IMR-90 (cell line): ENCODE data around the gene PIP4K2A. TPM values are rescaled to one million over a fixed set of nuclear protein-coding genes. Genes with fewer than 3 reads are reported as not detected.

Experiments
- ATAC-seq: fragments of 200-7000 bp; cut with Tn5 transposase; 2 replicates; pipeline ENCODE4 v1.9.1; 2020; ENCODE audit warnings: low read depth, mild to moderate bottlenecking, moderate library complexity
- BruUV-seq: library from RNA; stranded (reverse); fragments of 400-500 nt; replicated peaks from 2 replicates; lab custom pipeline; 2021; lab: Mats Ljungman, UMichigan
- CTCF ChIA-PET: fragments of 300-600 bp; formaldehyde crosslinking; extraction: SDS; loops from one replicate; lab custom pipeline; 2021; ENCODE audit warnings: antibody characterized with exemption; lab: Yijun Ruan, JAX
- POLR2A ChIA-PET: fragments of 300-600 bp; sonication (Branson Sonifier 250); formaldehyde crosslinking; loops from one replicate; lab custom pipeline; 2022; ENCODE audit warnings: antibody characterized with exemption; ENCODE audit not compliant: unreplicated experiment; lab: Charles Lee
- DNase-seq: peaks from one replicate; pipeline ENCODE4 v3.0.0; 2013
- H2AFZ ChIP-seq: replicated peaks from 2 replicates; pipeline ENCODE3; 2013; ENCODE audit warnings: low read length, mild to moderate bottlenecking; ENCODE audit not compliant: poor library complexity
- H2AK5ac ChIP-seq: 2 replicates; pipeline ENCODE4 v1.6.1; 2013; ENCODE audit warnings: low read depth, low read length, inconsistent platforms
- H2AK9ac ChIP-seq: replicated peaks from 2 replicates; pipeline ENCODE3; 2013; ENCODE audit warnings: mild to moderate bottlenecking, low read depth, low read length, moderate library complexity; ENCODE audit not compliant: poor library complexity
- H2BK120ac ChIP-seq: 2 replicates; pipeline ENCODE4 v1.6.1; 2013; ENCODE audit warnings: low read depth, low read length, inconsistent platforms
- H2BK15ac ChIP-seq: 3 replicates; pipeline ENCODE4 v1.6.1; 2013; ENCODE audit warnings: low read depth, low read length, inconsistent platforms
- H2BK20ac ChIP-seq: 2 replicates; pipeline ENCODE4 v1.6.1; 2013; ENCODE audit warnings: low read depth, mild to moderate bottlenecking, inconsistent platforms, low read length, moderate library complexity
- H2BK5ac ChIP-seq: 2 replicates; pipeline ENCODE4 v1.6.1; 2013; ENCODE audit warnings: mild to moderate bottlenecking, low read depth, low read length, inconsistent platforms; ENCODE audit not compliant: poor library complexity, severe bottlenecking
- H3K14ac ChIP-seq: replicated peaks from 2 replicates; pipeline ENCODE4 v1.6.1; 2013; ENCODE audit warnings: low read depth, low read length, inconsistent platforms
- H3K18ac ChIP-seq: 2 replicates; pipeline ENCODE4 v1.6.1; 2013; ENCODE audit warnings: low read depth, low read length, control low read depth
- H3K23ac ChIP-seq: 2 replicates; pipeline ENCODE4 v1.6.1; 2013; ENCODE audit warnings: low read depth, low read length, inconsistent platforms
- H3K27ac ChIP-seq: 2 replicates; pipeline ENCODE4 v1.5.1; 2013; ENCODE audit warnings: mild to moderate bottlenecking, control low read depth, low read length; ENCODE audit not compliant: insufficient read depth
- H3K27me3 ChIP-seq: 2 replicates; pipeline ENCODE4 v1.6.1; 2013; ENCODE audit warnings: low read length; ENCODE audit not compliant: control insufficient read depth, insufficient read depth
- H3K36me3 ChIP-seq: 2 replicates; pipeline ENCODE4 v1.6.1; 2013; ENCODE audit warnings: low read length, mixed read lengths; ENCODE audit not compliant: control insufficient read depth, insufficient read depth
- H3K4ac ChIP-seq: 2 replicates; pipeline ENCODE4 v1.6.1; 2013; ENCODE audit warnings: low read depth, low read length, inconsistent platforms
- H3K4me1 ChIP-seq: 2 replicates; pipeline ENCODE4 v1.6.1; 2013; ENCODE audit warnings: low read length, mixed read lengths; ENCODE audit not compliant: control insufficient read depth, insufficient read depth
- H3K4me2 ChIP-seq: 2 replicates; pipeline ENCODE4 v1.6.1; 2013; ENCODE audit warnings: low read depth, mild to moderate bottlenecking, control low read depth, low read length, moderate library complexity
- H3K4me3 ChIP-seq: 2 replicates; pipeline ENCODE4 v1.5.1; 2013; ENCODE audit warnings: low read depth, mild to moderate bottlenecking, control low read depth, low read length, moderate library complexity; ENCODE audit not compliant: insufficient read depth
- H3K56ac ChIP-seq: 2 replicates; pipeline ENCODE4 v1.6.1; 2013; ENCODE audit warnings: low read length, inconsistent platforms; ENCODE audit not compliant: insufficient read depth; ENCODE audit errors: extremely low read depth
- H3K79me1 ChIP-seq, 2 experiments: 2 replicates each; pipeline ENCODE4 v1.6.1; 2013; ENCODE audit warnings: low read length in 2 of 2, inconsistent platforms in 1 of 2, low read depth in 1 of 2
- H3K9ac ChIP-seq: 2 replicates; pipeline ENCODE4 v1.6.1; 2013; ENCODE audit warnings: low read depth, low read length, control low read depth
- H3K9me1 ChIP-seq: 2 replicates; pipeline ENCODE4 v1.6.1; 2013; ENCODE audit warnings: low read length, inconsistent platforms; ENCODE audit not compliant: insufficient read depth
- H3K9me3 ChIP-seq: 2 replicates; pipeline ENCODE4 v1.6.1; 2013; ENCODE audit warnings: low read length; ENCODE audit not compliant: control insufficient read depth, insufficient read depth
- H4K20me1 ChIP-seq: 2 replicates; pipeline ENCODE4 v1.6.1; 2013; ENCODE audit warnings: low read length, inconsistent platforms; ENCODE audit not compliant: insufficient read depth
- H4K5ac ChIP-seq: 2 replicates; pipeline ENCODE4 v1.6.1; 2013; ENCODE audit warnings: mild to moderate bottlenecking, low read depth, low read length, control low read depth
- H4K8ac ChIP-seq, 2 experiments: 2 replicates each; pipeline ENCODE4 v1.6.1; 2013; ENCODE audit warnings: low read depth in 2 of 2, low read length in 2 of 2, control low read depth in 1 of 2, inconsistent platforms in 1 of 2
- H4K91ac ChIP-seq: 2 replicates; pipeline ENCODE4 v1.6.1; 2013; ENCODE audit warnings: low read depth, low read length, inconsistent platforms; ENCODE audit not compliant: insufficient read depth
- BHLHE40 ChIP-seq: fragments of 150-350 bp; IDR thresholded peaks from 2 replicates; pipeline ENCODE4 v1.6.1; 2016; ENCODE audit warnings: mild to moderate bottlenecking, low read depth, low read length
- CEBPB ChIP-seq: IDR thresholded peaks from 2 replicates; pipeline ENCODE4 v1.6.1; 2012; ENCODE audit warnings: low read depth, low read length, improper control_type of control experiment
- CHD1 ChIP-seq: IDR thresholded peaks from 2 replicates; pipeline ENCODE4 v1.6.1; 2012; ENCODE audit warnings: low read depth, low read length, improper control_type of control experiment
- CTCF ChIP-seq: conservative IDR thresholded peaks from 2 replicates; pipeline ENCODE4 v1.5.1; 2012; ENCODE audit warnings: mild to moderate bottlenecking, low read depth, low read length, improper control_type of control experiment
- ELK1 ChIP-seq: fragments of 150-350 bp; IDR thresholded peaks from 2 replicates; pipeline ENCODE4 v1.6.1; 2016; ENCODE audit warnings: low read depth, mild to moderate bottlenecking, low read length, moderate library complexity, borderline replicate concordance
- FOS ChIP-seq: fragments of 150-350 bp; IDR thresholded peaks from 2 replicates; pipeline ENCODE4 v1.6.1; 2016; ENCODE audit warnings: low read depth, low read length
- MAFK ChIP-seq: IDR thresholded peaks from 2 replicates; pipeline ENCODE4 v1.6.1; 2012; ENCODE audit warnings: low read depth, low read length, improper control_type of control experiment
- MAZ ChIP-seq: IDR thresholded peaks from 2 replicates; pipeline ENCODE4 v1.6.1; 2012; ENCODE audit warnings: low read depth, mild to moderate bottlenecking, low read length, improper control_type of control experiment, moderate library complexity, borderline replicate concordance
- MXI1 ChIP-seq: IDR thresholded peaks from 2 replicates; pipeline ENCODE4 v1.6.1; 2012; ENCODE audit warnings: low read depth, mild to moderate bottlenecking, low read length, moderate library complexity, borderline replicate concordance
- NFE2L2 ChIP-seq: fragments of 150-350 bp; IDR thresholded peaks from 2 replicates; pipeline ENCODE4 v1.6.1; 2016; ENCODE audit warnings: low read depth, mild to moderate bottlenecking, low read length
- POLR2A ChIP-seq: IDR thresholded peaks from 2 replicates; pipeline ENCODE4 v1.6.1; 2012; ENCODE audit warnings: mild to moderate bottlenecking, low read depth, low read length
- RAD21 ChIP-seq: IDR thresholded peaks from 2 replicates; pipeline ENCODE4 v1.6.1; 2012; ENCODE audit warnings: low read length, improper control_type of control experiment
- RCOR1 ChIP-seq: IDR thresholded peaks from 2 replicates; pipeline ENCODE4 v1.6.1; 2012; ENCODE audit warnings: mild to moderate bottlenecking, low read length, improper control_type of control experiment; ENCODE audit not compliant: insufficient replicate concordance
- RFX5 ChIP-seq: IDR thresholded peaks from 2 replicates; pipeline ENCODE4 v1.8.0; 2012; ENCODE audit warnings: low read depth, mild to moderate bottlenecking, low read length, moderate library complexity
- SMC3 ChIP-seq: fragments of 150-350 bp; IDR thresholded peaks from 2 replicates; pipeline ENCODE4 v1.6.1; 2016; ENCODE audit warnings: low read depth, mild to moderate bottlenecking, antibody characterized with exemption, low read length, moderate library complexity
- USF2 ChIP-seq: fragments of 150-350 bp; IDR thresholded peaks from 2 replicates; pipeline ENCODE4 v1.6.1; 2017; ENCODE audit warnings: mild to moderate bottlenecking, antibody characterized with exemption, low read length, low read depth
- WGBS, 2 experiments: methylation state at CpG; one replicate each; pipeline versions ENCODE4 v1.1.5 to v1.1.7; 2013; ENCODE audit warnings: missing lambda C conversion rate in 2 of 2; ENCODE audit not compliant: insufficient read length in 1 of 2; ENCODE audit errors: extremely low coverage in 2 of 2; 5-methylcytosine and 5-hydroxymethylcytosine counted together
- dilution Hi-C: fragments of 300-500 bp; cut with HindIII; formaldehyde crosslinking; loops from one replicate; pipeline ENCODE4 v1.14.3; 2018; ENCODE audit warnings: low sequenced_read_pairs; ENCODE audit not compliant: unreplicated experiment
- in situ Hi-C: fragments of 300-500 bp; cut with MboI; formaldehyde crosslinking; loops from 3 replicates; pipeline ENCODE4 v1.14.3; 2019; ENCODE audit warnings: low sequenced_read_pairs, inconsistent platforms, mixed read lengths
- intact Hi-C: fragments of 100-400 bp; cut with micrococcal nuclease; formaldehyde crosslinking; loops from 2 replicates; pipeline ENCODE4 v1.10.0; 2022
- polyA plus RNA-seq, 3 experiments: library from polyadenylated mRNA; depleted of rRNA; stranded (reverse); fragments of >200 nt; gene quantifications; 2 replicates each; pipeline ENCODE4 v1.2.3, GENCODE V29; 2012; ENCODE audit warnings: low replicate concordance in 1 of 3
- total RNA-seq: library from RNA; depleted of rRNA; stranded (reverse); fragments of >200 nt; gene quantifications from 2 replicates; pipeline ENCODE4 v1.2.3, GENCODE V29; 2012

The PIP4K2A gene
- total and polyA plus RNA-seq, 2 of the 4 experiments (the other 2 are of a cell fraction): 9.8 to 18.1 TPM

- H2AFZ ChIP-seq: no peak overlapping the region
- no CpG with 5 or more reads among the region's 3 CpGs for WGBS, 2 experiments
- H2BK5ac ChIP-seq: no peak overlapping the region
- no peaks in the 10 kb centered on the region for H3K4me1 ChIP-seq
- H3K79me1 ChIP-seq: no peaks in the 10 kb centered on the region
- no peak overlapping the region for H3K23ac ChIP-seq
- no peak overlapping the region for H3K9ac ChIP-seq
- H3K4ac ChIP-seq: no peak overlapping the region
- ATAC-seq: no peak
- H3K14ac ChIP-seq: no peak overlapping the region
- H3K27me3 ChIP-seq: peaks cover 9% of the 10 kb centered on the region
- no peak overlapping the region for H2AK5ac ChIP-seq
- no peak overlapping the region for H4K91ac ChIP-seq
- ChIA-PET CTCF (no interaction called here), POLR2A (no interaction called here)
- no peak overlapping the region for H4K5ac ChIP-seq
- in situ Hi-C loops: no loop called here
- H3K18ac ChIP-seq: no peak overlapping the region
- H3K4me3 ChIP-seq: no peak overlapping the region
- intact Hi-C loops: no loop called here
- H2BK15ac ChIP-seq: no peak overlapping the region
- no peak overlapping the region for H2BK20ac ChIP-seq
- no peaks in the 10 kb centered on the region for H3K36me3 ChIP-seq
- H3K27ac ChIP-seq: no peak overlapping the region
- no peaks in the 10 kb centered on the region for H4K20me1 ChIP-seq
- TF ChIP-seq RFX5: no peak
- no peak for TF ChIP-seq MXI1
- no peak for TF ChIP-seq CHD1
- no peak for TF ChIP-seq NFE2L2
- TF ChIP-seq SMC3: no peak
- no peak for TF ChIP-seq MAFK
- TF ChIP-seq FOS: no peak
- TF ChIP-seq RAD21: no peak
- no peak for TF ChIP-seq MAZ
- TF ChIP-seq CEBPB: no peak
- TF ChIP-seq POLR2A: no peak
- no peak for TF ChIP-seq BHLHE40
- TF ChIP-seq ELK1: no peak
- TF ChIP-seq CTCF: no peak
- no peak for TF ChIP-seq USF2
- no peak for TF ChIP-seq RCOR1
- H2BK120ac ChIP-seq: no peak overlapping the region
- H3K56ac ChIP-seq: no peak overlapping the region
- H3K9me3 ChIP-seq: no peaks in the 10 kb centered on the region
- DNase-seq: no peak
- H3K9me1 ChIP-seq: no peaks in the 10 kb centered on the region
- H4K8ac ChIP-seq: no peak overlapping the region
- dilution Hi-C loops: no loop called here
- BruUV-seq: no TSS peak
- no peak overlapping the region for H3K4me2 ChIP-seq
- no peak overlapping the region for H2AK9ac ChIP-seq
Measured at GRCh38 chr10:22489975-22490374, 224.4 kb downstream of the PIP4K2A start.
